ENCODE data around the gene C1orf53. TPM values are rescaled to one million over a fixed set of nuclear protein-coding genes. Genes with fewer than 3 reads are reported as not detected.

Gene C1orf53
- total RNA-seq, 2 donors from 2014 or later, result not detected

Other genes starting within 250 kb of the C1orf53 start
- gene DENND1B, start 127.2 kb upstream of the C1orf53 start, total RNA-seq, result 10 to 100 TPM; 32.4 to 35.6 TPM
- gene LHX9, start 14.7 kb downstream of the C1orf53 start, total RNA-seq, result not detected